Measurements from ENCODE around the gene OR2W3.
"Not testable (repeated sequence)": the region's sequence is repeated elsewhere in the genome, so short reads cannot be mapped to it uniquely, and the experiment has no call there.

Gene OR2W3

DNA sequence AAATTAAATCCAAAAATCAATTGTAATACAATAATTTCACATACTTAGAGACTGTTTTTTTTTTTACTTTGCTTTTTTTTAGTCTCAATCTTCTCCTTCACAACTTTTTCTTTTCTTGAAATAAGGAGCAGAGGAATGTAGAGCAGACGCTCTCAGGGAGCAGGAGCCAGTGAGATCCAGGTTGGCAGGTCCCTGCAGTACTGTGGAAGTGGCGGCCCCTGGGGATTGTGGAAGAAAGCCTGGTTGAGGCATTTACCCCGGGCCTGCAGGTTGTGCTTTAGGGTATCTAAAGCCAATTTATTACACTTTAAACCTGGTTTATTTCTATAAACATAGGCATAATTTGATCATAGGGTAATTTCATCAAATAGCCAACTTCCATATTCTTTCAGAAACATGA lies 28.6 kb downstream of the OR2W3 start:
- no peak for DNase-seq

DNA sequence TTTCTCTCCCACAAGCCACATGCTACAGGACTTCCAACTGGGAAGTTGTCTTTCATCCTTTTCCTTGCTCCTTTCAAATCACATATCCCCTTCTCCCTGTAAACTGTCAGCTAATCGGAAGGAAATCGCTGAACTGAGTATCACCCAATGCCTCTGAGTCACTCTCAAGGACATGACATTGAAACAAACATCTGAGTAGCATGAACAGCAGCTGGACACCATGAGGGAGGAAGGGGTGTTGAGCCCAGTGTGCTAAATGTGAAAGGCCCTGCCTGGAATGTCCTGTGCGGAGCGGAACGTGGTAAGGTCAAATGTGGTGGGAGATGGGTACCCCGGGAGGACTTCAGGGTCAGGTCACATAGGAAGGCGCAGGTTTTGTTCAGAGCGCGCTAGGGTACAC lies 29.5 kb downstream of the OR2W3 start, which contains the start of gene OR2AJ1:
TSS of gene OR2AJ1 (plus strand) at position 22 of the 400 bp plus-strand sequence. CDS start 8,880 bp downstream, outside the sequence.
- no peak for DNase-seq

DNA sequence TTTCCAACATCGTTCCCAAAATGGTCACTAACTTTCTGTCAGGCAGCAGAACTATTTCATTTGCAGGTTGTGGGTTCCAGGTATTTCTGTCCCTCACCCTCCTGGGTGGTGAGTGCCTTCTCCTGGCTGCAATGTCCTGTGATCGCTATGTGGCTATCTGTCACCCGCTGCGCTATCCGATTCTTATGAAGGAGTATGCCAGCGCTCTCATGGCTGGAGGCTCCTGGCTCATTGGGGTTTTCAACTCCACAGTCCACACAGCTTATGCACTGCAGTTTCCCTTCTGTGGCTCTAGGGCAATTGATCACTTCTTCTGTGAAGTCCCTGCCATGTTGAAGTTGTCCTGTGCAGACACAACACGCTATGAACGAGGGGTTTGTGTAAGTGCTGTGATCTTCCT lies 38.6 kb downstream of the OR2W3 start:
- no peak for DNase-seq

DNA sequence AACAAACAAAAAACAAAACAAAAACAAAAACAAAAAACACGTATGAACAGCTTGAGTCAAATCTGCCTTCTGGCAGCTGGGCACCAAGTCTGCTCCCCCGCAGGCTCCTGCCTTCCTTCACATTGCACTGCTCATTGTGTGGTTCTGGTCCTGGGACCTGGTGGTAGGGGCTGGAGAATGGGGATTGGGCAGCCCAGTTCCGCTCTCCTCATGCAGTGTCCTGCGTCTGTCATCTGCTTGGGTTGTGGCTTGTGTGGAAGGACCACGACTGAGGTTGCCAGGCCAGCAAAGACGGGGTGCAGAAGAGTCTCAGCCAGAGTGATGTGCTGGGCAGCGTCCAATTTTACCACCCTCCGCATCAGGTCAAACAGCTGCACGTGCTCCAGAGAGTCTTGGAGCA lies 40.4 kb downstream of the OR2W3 start:
- DNase-seq: no peak

DNA sequence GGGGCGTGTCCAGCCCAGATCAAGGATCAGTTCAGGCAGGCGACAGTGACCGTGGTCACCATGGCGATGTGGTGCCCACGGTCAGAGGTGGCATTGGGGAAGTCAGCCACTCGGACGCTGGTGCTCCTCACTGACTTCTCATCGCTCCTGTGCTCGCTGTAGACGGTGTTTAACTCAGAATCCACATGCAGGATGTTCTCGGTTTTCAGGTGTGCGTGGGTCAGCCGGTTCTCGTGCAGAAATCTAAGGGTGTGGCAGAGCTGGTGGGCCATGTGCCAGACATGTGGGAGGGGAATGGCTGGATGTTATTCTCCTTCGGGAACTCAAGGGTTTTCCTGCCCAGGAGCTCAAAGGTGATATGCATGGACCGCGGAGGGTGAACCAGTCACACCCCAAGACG lies 41.0 kb downstream of the OR2W3 start:
- no peak for DNase-seq

DNA sequence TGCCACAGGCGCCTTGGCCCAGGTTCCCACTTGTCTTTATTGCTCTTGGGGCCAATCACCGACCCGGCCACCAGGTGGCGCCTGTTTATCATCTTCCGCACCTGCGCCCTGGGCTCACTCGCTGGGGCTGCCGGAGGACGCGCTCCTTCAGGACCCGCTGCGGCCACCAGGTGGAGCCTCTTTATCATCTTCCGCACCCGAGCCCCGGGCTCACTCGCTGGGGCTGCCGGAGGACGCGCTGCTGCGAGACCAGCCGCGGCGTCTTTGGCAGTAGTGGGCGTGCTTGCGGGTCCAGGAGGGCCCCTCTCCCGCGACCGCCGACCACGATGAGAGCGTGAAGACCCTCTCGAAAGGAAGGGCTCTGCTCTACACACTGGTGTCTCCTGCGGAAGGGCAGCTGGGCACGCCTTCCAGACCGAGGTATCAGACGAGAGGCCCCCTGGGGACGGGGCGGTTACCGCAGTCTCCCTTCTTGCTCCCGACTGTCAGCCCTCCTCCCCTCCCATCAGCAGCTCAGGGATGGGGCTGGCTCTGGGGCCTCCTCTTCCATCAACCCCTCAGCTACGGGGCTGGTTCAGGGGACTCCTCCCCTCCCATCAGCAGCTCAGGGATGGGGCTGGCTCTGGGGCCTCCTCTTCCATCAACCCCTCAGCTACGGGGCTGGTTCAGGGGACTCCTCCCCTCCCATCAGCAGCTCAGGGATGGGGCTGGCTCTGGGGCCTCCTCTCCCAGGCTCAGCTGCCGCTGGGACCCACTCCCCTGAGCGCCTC lies 41.8 kb downstream of the OR2W3 start:
- not testable (repeated sequence) for DNase-seq

DNA sequence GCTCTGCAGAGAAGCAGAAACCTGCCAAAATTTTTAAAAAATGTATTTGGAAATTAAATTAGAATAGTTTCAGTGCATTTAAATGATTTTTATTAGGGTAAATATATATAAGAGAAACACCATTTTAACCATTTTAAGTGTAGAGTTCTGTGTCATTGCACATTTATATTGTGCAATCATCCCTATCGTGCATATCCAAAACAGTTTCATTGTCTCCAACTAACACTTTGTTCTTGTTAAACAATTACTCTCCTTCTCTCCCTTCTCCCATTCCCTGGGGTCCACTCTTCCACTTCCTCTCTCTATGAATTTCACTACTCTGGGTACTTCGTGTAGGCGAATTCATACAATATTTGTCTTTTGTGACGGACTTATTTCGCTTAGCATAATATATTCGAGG lies 47.2 kb downstream of the OR2W3 start:
- no peak for DNase-seq

Data from DMS153 (cell line).